IMR-90 (cell line): ENCODE results near the gene ORC1. TPM values are rescaled to one million over a fixed set of nuclear protein-coding genes. Genes with fewer than 3 reads are reported as not detected.

ENCODE experiments used
- ATAC-seq: fragments of 200-7000 bp; cut with Tn5 transposase; 2 replicates; pipeline ENCODE4 v1.9.1; 2020; ENCODE audit warnings: low read depth, mild to moderate bottlenecking, moderate library complexity
- BruUV-seq: library from RNA; stranded (reverse); fragments of 400-500 nt; replicated peaks from 2 replicates; lab custom pipeline; 2021; lab: Mats Ljungman, UMichigan
- CTCF ChIA-PET: fragments of 300-600 bp; formaldehyde crosslinking; extraction: SDS; loops from one replicate; lab custom pipeline; 2021; ENCODE audit warnings: antibody characterized with exemption; lab: Yijun Ruan, JAX
- POLR2A ChIA-PET: fragments of 300-600 bp; sonication (Branson Sonifier 250); formaldehyde crosslinking; loops from one replicate; lab custom pipeline; 2022; ENCODE audit warnings: antibody characterized with exemption; ENCODE audit not compliant: unreplicated experiment; lab: Charles Lee
- DNase-seq: peaks from one replicate; pipeline ENCODE4 v3.0.0; 2013
- H2AFZ ChIP-seq: replicated peaks from 2 replicates; pipeline ENCODE3; 2013; ENCODE audit warnings: low read length, mild to moderate bottlenecking; ENCODE audit not compliant: poor library complexity
- H2AK5ac ChIP-seq: 2 replicates; pipeline ENCODE4 v1.6.1; 2013; ENCODE audit warnings: low read depth, low read length, inconsistent platforms
- H2AK9ac ChIP-seq: replicated peaks from 2 replicates; pipeline ENCODE3; 2013; ENCODE audit warnings: mild to moderate bottlenecking, low read depth, low read length, moderate library complexity; ENCODE audit not compliant: poor library complexity
- H2BK120ac ChIP-seq: 2 replicates; pipeline ENCODE4 v1.6.1; 2013; ENCODE audit warnings: low read depth, low read length, inconsistent platforms
- H2BK15ac ChIP-seq: 3 replicates; pipeline ENCODE4 v1.6.1; 2013; ENCODE audit warnings: low read depth, low read length, inconsistent platforms
- H2BK20ac ChIP-seq: 2 replicates; pipeline ENCODE4 v1.6.1; 2013; ENCODE audit warnings: low read depth, mild to moderate bottlenecking, inconsistent platforms, low read length, moderate library complexity
- H2BK5ac ChIP-seq: 2 replicates; pipeline ENCODE4 v1.6.1; 2013; ENCODE audit warnings: mild to moderate bottlenecking, low read depth, low read length, inconsistent platforms; ENCODE audit not compliant: poor library complexity, severe bottlenecking
- H3K14ac ChIP-seq: replicated peaks from 2 replicates; pipeline ENCODE4 v1.6.1; 2013; ENCODE audit warnings: low read depth, low read length, inconsistent platforms
- H3K18ac ChIP-seq: 2 replicates; pipeline ENCODE4 v1.6.1; 2013; ENCODE audit warnings: low read depth, low read length, control low read depth
- H3K23ac ChIP-seq: 2 replicates; pipeline ENCODE4 v1.6.1; 2013; ENCODE audit warnings: low read depth, low read length, inconsistent platforms
- H3K27ac ChIP-seq: 2 replicates; pipeline ENCODE4 v1.5.1; 2013; ENCODE audit warnings: mild to moderate bottlenecking, control low read depth, low read length; ENCODE audit not compliant: insufficient read depth
- H3K27me3 ChIP-seq: 2 replicates; pipeline ENCODE4 v1.6.1; 2013; ENCODE audit warnings: low read length; ENCODE audit not compliant: control insufficient read depth, insufficient read depth
- H3K36me3 ChIP-seq: 2 replicates; pipeline ENCODE4 v1.6.1; 2013; ENCODE audit warnings: low read length, mixed read lengths; ENCODE audit not compliant: control insufficient read depth, insufficient read depth
- H3K4ac ChIP-seq: 2 replicates; pipeline ENCODE4 v1.6.1; 2013; ENCODE audit warnings: low read depth, low read length, inconsistent platforms
- H3K4me1 ChIP-seq: 2 replicates; pipeline ENCODE4 v1.6.1; 2013; ENCODE audit warnings: low read length, mixed read lengths; ENCODE audit not compliant: control insufficient read depth, insufficient read depth
- H3K4me2 ChIP-seq: 2 replicates; pipeline ENCODE4 v1.6.1; 2013; ENCODE audit warnings: low read depth, mild to moderate bottlenecking, control low read depth, low read length, moderate library complexity
- H3K4me3 ChIP-seq: 2 replicates; pipeline ENCODE4 v1.5.1; 2013; ENCODE audit warnings: low read depth, mild to moderate bottlenecking, control low read depth, low read length, moderate library complexity; ENCODE audit not compliant: insufficient read depth
- H3K56ac ChIP-seq: 2 replicates; pipeline ENCODE4 v1.6.1; 2013; ENCODE audit warnings: low read length, inconsistent platforms; ENCODE audit not compliant: insufficient read depth; ENCODE audit errors: extremely low read depth
- H3K79me1 ChIP-seq, 2 experiments: 2 replicates each; pipeline ENCODE4 v1.6.1; 2013; ENCODE audit warnings: low read length in 2 of 2, inconsistent platforms in 1 of 2, low read depth in 1 of 2
- H3K9ac ChIP-seq: 2 replicates; pipeline ENCODE4 v1.6.1; 2013; ENCODE audit warnings: low read depth, low read length, control low read depth
- H3K9me1 ChIP-seq: 2 replicates; pipeline ENCODE4 v1.6.1; 2013; ENCODE audit warnings: low read length, inconsistent platforms; ENCODE audit not compliant: insufficient read depth
- H3K9me3 ChIP-seq: 2 replicates; pipeline ENCODE4 v1.6.1; 2013; ENCODE audit warnings: low read length; ENCODE audit not compliant: control insufficient read depth, insufficient read depth
- H4K20me1 ChIP-seq: 2 replicates; pipeline ENCODE4 v1.6.1; 2013; ENCODE audit warnings: low read length, inconsistent platforms; ENCODE audit not compliant: insufficient read depth
- H4K5ac ChIP-seq: 2 replicates; pipeline ENCODE4 v1.6.1; 2013; ENCODE audit warnings: mild to moderate bottlenecking, low read depth, low read length, control low read depth
- H4K8ac ChIP-seq, 2 experiments: 2 replicates each; pipeline ENCODE4 v1.6.1; 2013; ENCODE audit warnings: low read depth in 2 of 2, low read length in 2 of 2, control low read depth in 1 of 2, inconsistent platforms in 1 of 2
- H4K91ac ChIP-seq: 2 replicates; pipeline ENCODE4 v1.6.1; 2013; ENCODE audit warnings: low read depth, low read length, inconsistent platforms; ENCODE audit not compliant: insufficient read depth
- BHLHE40 ChIP-seq: fragments of 150-350 bp; IDR thresholded peaks from 2 replicates; pipeline ENCODE4 v1.6.1; 2016; ENCODE audit warnings: mild to moderate bottlenecking, low read depth, low read length
- CEBPB ChIP-seq: IDR thresholded peaks from 2 replicates; pipeline ENCODE4 v1.6.1; 2012; ENCODE audit warnings: low read depth, low read length, improper control_type of control experiment
- CHD1 ChIP-seq: IDR thresholded peaks from 2 replicates; pipeline ENCODE4 v1.6.1; 2012; ENCODE audit warnings: low read depth, low read length, improper control_type of control experiment
- CTCF ChIP-seq: conservative IDR thresholded peaks from 2 replicates; pipeline ENCODE4 v1.5.1; 2012; ENCODE audit warnings: mild to moderate bottlenecking, low read depth, low read length, improper control_type of control experiment
- ELK1 ChIP-seq: fragments of 150-350 bp; IDR thresholded peaks from 2 replicates; pipeline ENCODE4 v1.6.1; 2016; ENCODE audit warnings: low read depth, mild to moderate bottlenecking, low read length, moderate library complexity, borderline replicate concordance
- FOS ChIP-seq: fragments of 150-350 bp; IDR thresholded peaks from 2 replicates; pipeline ENCODE4 v1.6.1; 2016; ENCODE audit warnings: low read depth, low read length
- MAFK ChIP-seq: IDR thresholded peaks from 2 replicates; pipeline ENCODE4 v1.6.1; 2012; ENCODE audit warnings: low read depth, low read length, improper control_type of control experiment
- MAZ ChIP-seq: IDR thresholded peaks from 2 replicates; pipeline ENCODE4 v1.6.1; 2012; ENCODE audit warnings: low read depth, mild to moderate bottlenecking, low read length, improper control_type of control experiment, moderate library complexity, borderline replicate concordance
- MXI1 ChIP-seq: IDR thresholded peaks from 2 replicates; pipeline ENCODE4 v1.6.1; 2012; ENCODE audit warnings: low read depth, mild to moderate bottlenecking, low read length, moderate library complexity, borderline replicate concordance
- NFE2L2 ChIP-seq: fragments of 150-350 bp; IDR thresholded peaks from 2 replicates; pipeline ENCODE4 v1.6.1; 2016; ENCODE audit warnings: low read depth, mild to moderate bottlenecking, low read length
- POLR2A ChIP-seq: IDR thresholded peaks from 2 replicates; pipeline ENCODE4 v1.6.1; 2012; ENCODE audit warnings: mild to moderate bottlenecking, low read depth, low read length
- RAD21 ChIP-seq: IDR thresholded peaks from 2 replicates; pipeline ENCODE4 v1.6.1; 2012; ENCODE audit warnings: low read length, improper control_type of control experiment
- RCOR1 ChIP-seq: IDR thresholded peaks from 2 replicates; pipeline ENCODE4 v1.6.1; 2012; ENCODE audit warnings: mild to moderate bottlenecking, low read length, improper control_type of control experiment; ENCODE audit not compliant: insufficient replicate concordance
- RFX5 ChIP-seq: IDR thresholded peaks from 2 replicates; pipeline ENCODE4 v1.8.0; 2012; ENCODE audit warnings: low read depth, mild to moderate bottlenecking, low read length, moderate library complexity
- SMC3 ChIP-seq: fragments of 150-350 bp; IDR thresholded peaks from 2 replicates; pipeline ENCODE4 v1.6.1; 2016; ENCODE audit warnings: low read depth, mild to moderate bottlenecking, antibody characterized with exemption, low read length, moderate library complexity
- USF2 ChIP-seq: fragments of 150-350 bp; IDR thresholded peaks from 2 replicates; pipeline ENCODE4 v1.6.1; 2017; ENCODE audit warnings: mild to moderate bottlenecking, antibody characterized with exemption, low read length, low read depth
- WGBS, 2 experiments: methylation state at CpG; one replicate each; pipeline versions ENCODE4 v1.1.5 to v1.1.7; 2013; ENCODE audit warnings: missing lambda C conversion rate in 2 of 2; ENCODE audit not compliant: insufficient read length in 1 of 2; ENCODE audit errors: extremely low coverage in 2 of 2; 5-methylcytosine and 5-hydroxymethylcytosine counted together
- dilution Hi-C: fragments of 300-500 bp; cut with HindIII; formaldehyde crosslinking; loops from one replicate; pipeline ENCODE4 v1.14.3; 2018; ENCODE audit warnings: low sequenced_read_pairs; ENCODE audit not compliant: unreplicated experiment
- in situ Hi-C: fragments of 300-500 bp; cut with MboI; formaldehyde crosslinking; loops from 3 replicates; pipeline ENCODE4 v1.14.3; 2019; ENCODE audit warnings: low sequenced_read_pairs, inconsistent platforms, mixed read lengths
- intact Hi-C: fragments of 100-400 bp; cut with micrococcal nuclease; formaldehyde crosslinking; loops from 2 replicates; pipeline ENCODE4 v1.10.0; 2022
- polyA plus RNA-seq, 3 experiments: library from polyadenylated mRNA; depleted of rRNA; stranded (reverse); fragments of >200 nt; gene quantifications; 2 replicates each; pipeline ENCODE4 v1.2.3, GENCODE V29; 2012; ENCODE audit warnings: low replicate concordance in 1 of 3
- total RNA-seq: library from RNA; depleted of rRNA; stranded (reverse); fragments of >200 nt; gene quantifications from 2 replicates; pipeline ENCODE4 v1.2.3, GENCODE V29; 2012

ORC1 gene
- total and polyA plus RNA-seq, 2 of the 4 experiments (the other 2 are of a cell fraction), result 6.3 to 10.6 TPM

GRCh38 chr1:52332411-52332810, 71.8 kb downstream of the ORC1 start:
- H3K4me3 ChIP-seq, result no peak overlapping the region
- H2BK5ac ChIP-seq, result no peak overlapping the region
- H4K91ac ChIP-seq, result no peak overlapping the region
- H2BK120ac ChIP-seq, result no peak overlapping the region
- dilution Hi-C loops, result no loop called here
- ATAC-seq (no peak), DNase-seq (no peak)
- no peak for TF ChIP-seq RFX5
- no peak for TF ChIP-seq NFE2L2
- no peak for TF ChIP-seq RAD21
- no peak for TF ChIP-seq CHD1
- no peak for TF ChIP-seq SMC3
- no peak for TF ChIP-seq USF2
- no peak for TF ChIP-seq FOS
- TF ChIP-seq MAFK, result no peak
- TF ChIP-seq MXI1, result no peak
- no peak for TF ChIP-seq CTCF
- TF ChIP-seq CEBPB, result no peak
- no peak for TF ChIP-seq ELK1
- TF ChIP-seq POLR2A, result no peak
- TF ChIP-seq RCOR1, result no peak
- no peak for TF ChIP-seq BHLHE40
- no peak for TF ChIP-seq MAZ
- no peak overlapping the region for H2BK20ac ChIP-seq
- H3K14ac ChIP-seq, result no peak overlapping the region
- no peaks in the 10 kb centered on the region for H3K36me3 ChIP-seq
- H3K9me3 ChIP-seq, result no peaks in the 10 kb centered on the region
- H3K18ac ChIP-seq, result no peak overlapping the region
- H3K9me1 ChIP-seq, result peaks cover 2% of the 10 kb centered on the region; the same call in 1 of the 2 replicates
- H3K23ac ChIP-seq, result no peak overlapping the region
- in situ Hi-C loops, result no loop called here
- no peaks in the 10 kb centered on the region for H3K79me1 ChIP-seq
- no peak overlapping the region for H3K56ac ChIP-seq
- no peak overlapping the region for H4K8ac ChIP-seq
- H2BK15ac ChIP-seq, result no peak overlapping the region
- H3K4ac ChIP-seq, result no peak overlapping the region
- no peak overlapping the region for H2AK9ac ChIP-seq
- H3K4me1 ChIP-seq, result no peaks in the 10 kb centered on the region
- no peak overlapping the region for H3K9ac ChIP-seq
- CTCF ChIA-PET, result interaction anchor here (0.5 kb wide), 1 partner anchor 185 kb away, joined by 11 read pairs; no protein-coding TSS in a partner anchor
- intact Hi-C loops, result no loop called here
- H3K27me3 ChIP-seq, result no peaks in the 10 kb centered on the region
- no peak overlapping the region for H2AFZ ChIP-seq
- no peak overlapping the region for H3K27ac ChIP-seq
- no peak overlapping the region for H4K5ac ChIP-seq
- 86% methylated on average over 1 of the region's 1 CpG; no CpG with 5 or more reads in 1 of the 2 experiments for WGBS, 2 experiments
- H2AK5ac ChIP-seq, result no peak overlapping the region
- POLR2A ChIA-PET, result interaction anchor here (0.7 kb wide), 1 partner anchor 16 kb away, joined by 3 read pairs; no protein-coding TSS in a partner anchor
- H4K20me1 ChIP-seq, result no peaks in the 10 kb centered on the region
- no TSS peak for BruUV-seq
- H3K4me2 ChIP-seq, result no peak overlapping the region
